HG03520 (cell line): ENCODE measurements around the gene TAS1R3.
A peak's percentile ranks its signal among the peaks of the same experiment; 100 is the strongest.

Experiments used
- ATAC-seq: cut with Tn5 transposase; IDR thresholded peaks from one replicate; pipeline ENCODE4 v1.9.1; 2021; ENCODE audit warnings: mild to moderate bottlenecking, moderate library complexity; ENCODE audit not compliant: unreplicated experiment

TAS1R3 gene

GRCh38 chr1:1349256-1350012 lies 18.4 kb downstream of the TAS1R3 start, which contains the start of gene DVL1:
TSS of gene DVL1 (minus strand) at chr1:1349418. CDS start at chr1:1349065, 353 bp downstream.
- peak; percentile 63 for ATAC-seq

- no peak for ATAC-seq
Measured at GRCh38 chr1:1351511-1352427, 20.7 kb downstream of the TAS1R3 start.

GRCh38 chr1:1352786-1353388 lies 21.8 kb downstream of the TAS1R3 start:
- ATAC-seq = no peak

- no peak for ATAC-seq
Measured at GRCh38 chr1:1353389-1354151, 22.5 kb downstream of the TAS1R3 start.

GRCh38 chr1:1354271-1355247 lies 23.5 kb downstream of the TAS1R3 start:
- no peak for ATAC-seq

- no peak for ATAC-seq
Measured at GRCh38 chr1:1355416-1355815, 24.3 kb downstream of the TAS1R3 start.

DNA sequence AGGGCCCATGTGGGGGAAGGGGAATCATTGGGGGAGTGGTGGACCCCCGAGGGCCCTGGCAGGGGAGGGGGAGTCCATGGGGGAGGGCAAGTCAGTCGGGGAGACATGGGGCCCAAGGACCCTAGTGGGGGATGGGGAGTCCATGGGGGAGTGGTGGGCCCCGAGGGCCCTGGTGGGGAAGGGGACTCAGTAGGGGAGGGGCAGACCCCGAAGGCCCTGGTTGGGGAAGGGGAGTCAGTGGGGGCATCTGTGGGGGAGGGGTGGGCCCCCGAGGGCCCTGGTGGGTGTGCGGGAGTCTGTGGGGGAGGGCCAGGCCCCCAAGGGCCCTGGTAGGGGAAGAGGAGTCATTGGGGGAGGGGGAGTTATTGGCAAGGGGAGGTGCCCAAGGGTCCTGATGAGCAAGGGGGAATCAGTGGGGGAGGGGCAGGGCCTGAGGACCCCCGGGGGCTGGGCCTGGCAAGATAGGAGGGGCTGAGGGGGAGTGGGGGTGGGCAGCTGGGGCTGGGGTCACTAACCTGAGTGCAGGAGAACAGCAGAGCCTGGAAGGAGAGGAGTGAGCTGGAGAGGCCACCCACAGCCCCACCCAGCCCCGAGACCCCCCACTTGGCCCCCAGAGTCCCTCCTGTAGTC lies 25.2 kb downstream of the TAS1R3 start:
- ATAC-seq = no peak

- ATAC-seq = no peak
Measured at GRCh38 chr1:1356796-1357401, 25.8 kb downstream of the TAS1R3 start.

DNA sequence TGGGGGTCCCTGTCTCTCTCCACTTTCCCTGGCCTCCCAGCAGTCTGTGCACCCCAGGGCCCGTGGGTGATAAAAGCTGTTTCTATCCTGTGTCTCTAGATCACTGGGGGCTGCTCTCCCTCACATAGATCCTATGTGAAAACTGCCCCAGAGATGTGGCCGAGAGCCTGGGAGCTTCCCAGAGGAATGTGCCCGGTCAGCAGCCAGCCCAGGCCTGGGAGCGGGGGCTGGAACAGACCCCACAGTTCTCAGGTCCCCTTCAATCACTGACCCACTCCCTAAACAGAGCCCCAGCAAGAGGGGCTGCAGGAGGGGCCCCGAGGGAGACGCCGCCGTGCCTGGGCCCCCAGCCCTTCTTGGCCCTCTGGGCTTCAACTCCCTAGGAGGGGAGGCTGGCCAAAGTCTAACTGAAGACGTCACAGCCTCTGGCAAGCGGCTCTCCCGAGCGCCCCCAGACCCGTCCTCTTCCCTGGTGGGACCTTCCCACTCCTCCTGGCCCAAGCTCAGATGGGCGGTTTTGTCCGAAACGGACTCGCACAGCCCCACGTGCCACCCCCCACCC lies 26.9 kb downstream of the TAS1R3 start:
- ATAC-seq = no peak

DNA sequence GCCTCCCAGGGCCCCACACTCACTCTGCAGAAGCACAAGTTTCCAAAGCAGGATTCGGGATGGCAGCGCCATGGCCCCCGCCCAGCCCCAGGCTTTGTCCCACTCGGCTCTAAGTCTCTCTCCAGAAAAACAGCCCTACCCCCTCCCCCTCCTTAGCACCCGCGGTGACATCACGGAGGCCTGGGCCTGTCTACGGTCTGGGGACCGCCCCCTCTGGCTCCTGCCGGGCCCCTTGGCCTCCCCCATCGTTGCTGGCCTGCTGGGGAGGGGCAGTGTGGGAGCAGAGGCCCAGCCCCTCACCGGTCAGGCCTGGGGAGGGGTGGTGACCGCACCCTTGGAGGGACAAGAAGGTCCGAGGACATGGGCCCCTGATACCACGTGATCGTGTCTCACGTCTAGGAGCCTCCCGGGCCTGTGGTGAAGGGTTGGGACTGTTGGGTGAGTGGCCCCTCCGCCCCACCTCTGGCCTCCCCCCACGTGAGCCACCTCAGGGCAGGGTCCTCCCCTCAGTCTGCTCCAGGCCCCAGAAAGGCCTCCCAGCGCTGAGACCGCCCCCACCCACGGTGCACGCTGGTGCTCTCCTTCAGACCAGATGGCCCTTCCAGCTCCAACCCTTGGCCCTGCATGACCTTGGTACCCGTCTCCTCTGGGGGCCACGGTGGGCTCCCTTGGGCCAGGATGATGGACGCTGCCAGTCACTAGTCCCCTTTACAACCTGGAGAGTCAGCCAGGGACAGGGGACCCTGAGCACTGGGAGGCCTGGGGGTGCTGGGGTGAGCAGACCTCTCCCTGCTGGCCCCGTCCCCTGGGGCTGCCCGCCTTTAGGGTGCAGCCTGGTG lies 27.6 kb downstream of the TAS1R3 start, which contains the start of gene MXRA8:
Gene MXRA8 (minus strand): TSS at position 123 of the 839 bp plus-strand sequence. CDS start 51 bp downstream, at position 72.
- no peak for ATAC-seq

DNA sequence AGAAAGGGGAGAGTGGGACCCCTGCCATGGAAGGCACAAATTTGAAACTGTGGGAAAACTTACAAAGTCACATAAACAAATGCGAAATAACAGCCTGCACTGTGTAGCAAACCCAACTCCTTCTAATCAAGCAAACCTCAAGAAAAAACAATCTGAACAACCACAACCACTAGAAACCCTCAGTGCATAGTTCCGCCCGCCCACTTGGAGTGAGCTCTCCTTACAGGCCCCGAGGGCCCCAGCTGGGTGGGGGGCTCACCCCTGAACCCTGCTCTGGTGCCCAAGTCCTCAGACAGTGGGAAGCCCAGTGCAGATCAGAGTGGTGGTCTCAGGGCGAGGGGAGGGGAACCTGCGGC lies 28.2 kb downstream of the TAS1R3 start:
- ATAC-seq = no peak

- ATAC-seq = no peak
Measured at GRCh38 chr1:1359664-1360468, 28.8 kb downstream of the TAS1R3 start.

DNA sequence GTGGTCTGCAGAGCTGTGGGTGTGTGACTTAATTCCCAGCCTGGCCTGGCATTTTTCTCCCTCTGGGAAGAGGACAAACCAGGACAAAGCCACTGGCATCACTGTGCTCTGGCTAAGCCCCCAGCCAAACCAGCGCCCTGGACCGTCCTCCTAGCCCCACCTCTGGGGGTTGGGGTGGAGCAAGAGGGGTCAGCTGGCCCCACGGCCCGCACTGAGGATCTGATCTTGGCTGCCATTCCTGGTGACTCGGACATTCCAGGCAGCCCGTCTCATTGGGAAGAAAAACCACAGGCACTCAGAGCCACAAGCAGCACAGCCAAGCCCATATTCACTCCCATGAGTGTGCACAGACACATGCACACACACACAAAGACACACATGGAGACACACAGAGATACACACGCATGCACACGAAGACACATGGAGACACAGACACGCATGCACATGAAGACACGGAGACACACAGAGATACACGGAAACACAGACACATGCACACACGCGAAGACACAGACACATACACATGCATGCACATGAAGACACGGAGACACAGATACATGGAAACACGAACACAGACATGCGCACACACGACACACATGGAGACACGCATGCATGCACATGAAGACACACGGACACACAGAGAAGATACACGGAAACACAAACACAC lies 29.6 kb downstream of the TAS1R3 start:
- ATAC-seq = no peak

GRCh38 chr1:1361233-1361981 lies 30.3 kb downstream of the TAS1R3 start:
- no peak for ATAC-seq

- ATAC-seq = no peak
Measured at GRCh38 chr1:1361982-1362423, 30.9 kb downstream of the TAS1R3 start.
